K562 (cell line): ENCODE data around the gene TERB1. TPM values are rescaled to one million over a fixed set of nuclear protein-coding genes. Genes with fewer than 3 reads are reported as not detected.

ENCODE experiments used
- CBX3 ChIP-seq, 2 experiments: IDR thresholded peaks; 1 replicate in 1 of 2; 2 replicates in 1 of 2; pipeline ENCODE4 v1.6.1; 2012; ENCODE audit warnings: inconsistent platforms in 2 of 2, low read length in 2 of 2, borderline replicate concordance in 1 of 2, control low read depth in 1 of 2
- HEY1 ChIP-seq: fragments of 250-450 bp; sonication (Bioruptor Pico); IDR thresholded peaks from 2 replicates; pipeline ENCODE4 v1.5.0; 2020; ENCODE audit warnings: mild to moderate bottlenecking, moderate library complexity, borderline replicate concordance
- HLTF ChIP-seq: fragments of 450-650 bp; IDR thresholded peaks from 2 replicates; pipeline ENCODE4 v1.6.1; 2016
- MTA1 ChIP-seq: fragments of 450-650 bp; IDR thresholded peaks from 2 replicates; pipeline ENCODE4 v1.6.1; 2017; ENCODE audit warnings: borderline replicate concordance
- POLR3A ChIP-seq: IDR thresholded peaks from 2 replicates; pipeline ENCODE4 v1.6.1; 2011; ENCODE audit warnings: borderline replicate concordance, mild to moderate bottlenecking, moderate library complexity; ENCODE audit not compliant: insufficient read length, insufficient read depth; ENCODE audit errors: extremely low read depth
- PRPF4 ChIP-seq: fragments of 200-400 bp; formaldehyde crosslinking; IDR thresholded peaks from one replicate; pipeline ENCODE4 v1.6.1; 2017; ENCODE audit warnings: low read length, low read depth, mild to moderate bottlenecking; ENCODE audit not compliant: insufficient read depth, poor library complexity, severe bottlenecking
- ZNF134 ChIP-seq: fragments of 250-450 bp; sonication (Bioruptor Pico); conservative IDR thresholded peaks from 2 replicates; pipeline ENCODE4 v1.4.0; 2020
- ZNF24 ChIP-seq: fragments of 450-650 bp; IDR thresholded peaks from 2 replicates; pipeline ENCODE4 v1.6.1; 2016
- polyA plus RNA-seq, 8 experiments: library from polyadenylated mRNA; depleted of rRNA in 4 of 8; stranded (reverse) in 5 of 8; unstranded in 3 of 8; fragments of >200 nt; fragmentation: Nextera tagmentation in 2 of 8; fragmentation: Illumina TruSeq in 1 of 8; extraction: Ambion mirVana in 2 of 8; extraction: Trizol in 1 of 8; gene quantifications; 2 replicates each; pipeline versions ENCODE4 v1.2.1 to v1.2.3, GENCODE V29; 2011 to 2014; ENCODE audit warnings: inconsistent platforms in 1 of 8, missing spikeins in 1 of 8
- total RNA-seq, 7 experiments: library from RNA; depleted of rRNA in 6 of 7; stranded (reverse); fragments of >200 nt in 6 of 7; fragmentation: Illumina TruSeq in 2 of 7; extraction: Trizol in 2 of 7; gene quantifications; 2 replicates each; pipeline versions ENCODE4 v1.2.1 to v1.2.3, GENCODE V29; 2011 to 2021; ENCODE audit warnings: low replicate concordance in 1 of 7
- TF ChIP-seq, protein P1 (sequence below), 2 experiments: fragments of 450-650 bp in 1 of 2; sonication (generic) in 1 of 2; formaldehyde crosslinking in 1 of 2; IDR thresholded peaks; 2 replicates each; pipeline versions ENCODE4 v1.7.1 to v1.9.0; 2016 to 2022; ENCODE audit warnings: inconsistent platforms in 1 of 2, mild to moderate bottlenecking in 1 of 2, missing genetic modification reagents in 1 of 2
- TF ChIP-seq, protein P2 (sequence below): sonication (generic); formaldehyde crosslinking; IDR thresholded peaks from 2 replicates; pipeline ENCODE4 v1.8.1; 2022; ENCODE audit warnings: missing genetic modification reagents

Gene TERB1
- total and polyA plus RNA-seq, 9 of the 15 experiments (the other 6 are each of a cell fraction or from before 2014, with no cell fraction given): not detected

DNA sequence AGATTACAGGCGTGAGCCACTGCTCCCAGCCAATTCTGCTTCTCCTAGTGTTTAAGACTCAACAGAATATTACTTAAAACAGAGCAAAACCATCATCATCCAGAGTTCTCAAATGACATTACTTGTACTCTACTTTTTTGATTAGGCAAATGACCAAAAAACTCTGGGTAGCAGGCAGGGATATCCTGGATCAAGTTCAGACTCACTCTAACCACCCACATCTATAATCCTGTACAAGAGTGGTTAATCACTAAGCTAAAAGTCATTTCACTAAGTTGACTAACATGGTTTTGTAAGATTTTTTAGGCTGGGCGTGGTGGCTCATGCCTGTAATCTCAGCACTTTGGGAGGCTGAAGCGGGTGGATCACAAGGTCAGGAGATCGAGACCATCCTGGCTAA lies 22.6 kb upstream of the TERB1 start (continued):
- TF ChIP-seq, protein P1, sequence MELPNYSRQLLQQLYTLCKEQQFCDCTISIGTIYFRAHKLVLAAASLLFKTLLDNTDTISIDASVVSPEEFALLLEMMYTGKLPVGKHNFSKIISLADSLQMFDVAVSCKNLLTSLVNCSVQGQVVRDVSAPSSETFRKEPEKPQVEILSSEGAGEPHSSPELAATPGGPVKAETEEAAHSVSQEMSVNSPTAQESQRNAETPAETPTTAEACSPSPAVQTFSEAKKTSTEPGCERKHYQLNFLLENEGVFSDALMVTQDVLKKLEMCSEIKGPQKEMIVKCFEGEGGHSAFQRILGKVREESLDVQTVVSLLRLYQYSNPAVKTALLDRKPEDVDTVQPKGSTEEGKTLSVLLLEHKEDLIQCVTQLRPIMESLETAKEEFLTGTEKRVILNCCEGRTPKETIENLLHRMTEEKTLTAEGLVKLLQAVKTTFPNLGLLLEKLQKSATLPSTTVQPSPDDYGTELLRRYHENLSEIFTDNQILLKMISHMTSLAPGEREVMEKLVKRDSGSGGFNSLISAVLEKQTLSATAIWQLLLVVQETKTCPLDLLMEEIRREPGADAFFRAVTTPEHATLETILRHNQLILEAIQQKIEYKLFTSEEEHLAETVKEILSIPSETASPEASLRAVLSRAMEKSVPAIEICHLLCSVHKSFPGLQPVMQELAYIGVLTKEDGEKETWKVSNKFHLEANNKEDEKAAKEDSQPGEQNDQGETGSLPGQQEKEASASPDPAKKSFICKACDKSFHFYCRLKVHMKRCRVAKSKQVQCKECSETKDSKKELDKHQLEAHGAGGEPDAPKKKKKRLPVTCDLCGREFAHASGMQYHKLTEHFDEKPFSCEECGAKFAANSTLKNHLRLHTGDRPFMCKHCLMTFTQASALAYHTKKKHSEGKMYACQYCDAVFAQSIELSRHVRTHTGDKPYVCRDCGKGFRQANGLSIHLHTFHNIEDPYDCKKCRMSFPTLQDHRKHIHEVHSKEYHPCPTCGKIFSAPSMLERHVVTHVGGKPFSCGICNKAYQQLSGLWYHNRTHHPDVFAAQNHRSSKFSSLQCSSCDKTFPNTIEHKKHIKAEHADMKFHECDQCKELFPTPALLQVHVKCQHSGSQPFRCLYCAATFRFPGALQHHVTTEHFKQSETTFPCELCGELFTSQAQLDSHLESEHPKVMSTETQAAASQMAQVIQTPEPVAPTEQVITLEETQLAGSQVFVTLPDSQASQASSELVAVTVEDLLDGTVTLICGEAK (IDR thresholded peaks at IDR 0.05): no peak
- TF ChIP-seq, protein P1 (CRISPR knock-in tag; IDR thresholded peaks at IDR 0.05): no peak
- no peak for TF ChIP-seq ZNF134 (CRISPR knock-in tag)
- TF ChIP-seq CBX3 (IDR thresholded peaks at IDR 0.05; ENCODE audit: borderline replicate concordance in 1 of 2, low read length in 2 of 2): no peak
- no peak for TF ChIP-seq MTA1
- no peak for TF ChIP-seq PRPF4
- TF ChIP-seq HLTF: no peak
- TF ChIP-seq POLR3A: no peak
- TF ChIP-seq HEY1 (CRISPR knock-in tag): no peak
- TF ChIP-seq ZNF24: no peak
- TF ChIP-seq, protein P2, sequence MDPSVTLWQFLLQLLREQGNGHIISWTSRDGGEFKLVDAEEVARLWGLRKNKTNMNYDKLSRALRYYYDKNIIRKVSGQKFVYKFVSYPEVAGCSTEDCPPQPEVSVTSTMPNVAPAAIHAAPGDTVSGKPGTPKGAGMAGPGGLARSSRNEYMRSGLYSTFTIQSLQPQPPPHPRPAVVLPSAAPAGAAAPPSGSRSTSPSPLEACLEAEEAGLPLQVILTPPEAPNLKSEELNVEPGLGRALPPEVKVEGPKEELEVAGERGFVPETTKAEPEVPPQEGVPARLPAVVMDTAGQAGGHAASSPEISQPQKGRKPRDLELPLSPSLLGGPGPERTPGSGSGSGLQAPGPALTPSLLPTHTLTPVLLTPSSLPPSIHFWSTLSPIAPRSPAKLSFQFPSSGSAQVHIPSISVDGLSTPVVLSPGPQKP (CRISPR knock-in tag): no peak
